Breast epithelium (tissue), 3 donors: ENCODE measurements around the gene DPP9.

ENCODE experiments used
- POLR2A ChIP-seq: fragments of 450-650 bp; IDR thresholded peaks from one replicate; pipeline ENCODE4 v1.6.1; 2016; ENCODE audit warnings: antibody characterized with exemption, mild to moderate bottlenecking, moderate library complexity
- POLR2AphosphoS5 ChIP-seq, 3 donors: sonication (generic); formaldehyde crosslinking; IDR thresholded peaks; one replicate each; pipeline ENCODE4 v1.6.1; 2017; ENCODE audit warnings: antibody characterized with exemption in 3 of 3
- TF ChIP-seq, protein P1 (sequence below), 3 donors: fragments of 450-650 bp; IDR thresholded peaks; one replicate each; pipeline ENCODE4 v1.5.1; 2016 to 2017; ENCODE audit warnings: antibody characterized with exemption in 3 of 3, mild to moderate bottlenecking in 3 of 3, moderate library complexity in 3 of 3

DNA sequence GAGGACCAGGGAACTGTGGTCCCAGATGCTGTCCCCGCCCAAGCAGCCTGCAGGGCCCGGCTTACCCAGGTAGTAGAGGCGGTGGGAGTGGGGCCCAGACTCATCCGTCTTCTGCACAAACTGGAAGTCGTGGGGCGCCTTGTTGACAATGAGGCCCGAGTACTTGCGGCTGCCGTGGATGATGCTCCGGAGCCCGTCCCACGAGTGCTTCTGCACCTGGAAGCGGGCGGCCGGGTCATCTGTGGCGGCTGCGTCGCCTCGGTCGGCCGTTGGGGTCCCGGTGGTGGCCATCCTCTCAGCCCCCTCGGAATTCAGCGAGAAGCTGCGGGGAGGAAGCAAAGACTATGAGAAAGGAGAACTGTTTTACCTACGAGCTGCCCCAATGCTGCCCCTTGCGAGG lies 9.6 kb downstream of the DPP9 start:
- TF ChIP-seq, protein P1, sequence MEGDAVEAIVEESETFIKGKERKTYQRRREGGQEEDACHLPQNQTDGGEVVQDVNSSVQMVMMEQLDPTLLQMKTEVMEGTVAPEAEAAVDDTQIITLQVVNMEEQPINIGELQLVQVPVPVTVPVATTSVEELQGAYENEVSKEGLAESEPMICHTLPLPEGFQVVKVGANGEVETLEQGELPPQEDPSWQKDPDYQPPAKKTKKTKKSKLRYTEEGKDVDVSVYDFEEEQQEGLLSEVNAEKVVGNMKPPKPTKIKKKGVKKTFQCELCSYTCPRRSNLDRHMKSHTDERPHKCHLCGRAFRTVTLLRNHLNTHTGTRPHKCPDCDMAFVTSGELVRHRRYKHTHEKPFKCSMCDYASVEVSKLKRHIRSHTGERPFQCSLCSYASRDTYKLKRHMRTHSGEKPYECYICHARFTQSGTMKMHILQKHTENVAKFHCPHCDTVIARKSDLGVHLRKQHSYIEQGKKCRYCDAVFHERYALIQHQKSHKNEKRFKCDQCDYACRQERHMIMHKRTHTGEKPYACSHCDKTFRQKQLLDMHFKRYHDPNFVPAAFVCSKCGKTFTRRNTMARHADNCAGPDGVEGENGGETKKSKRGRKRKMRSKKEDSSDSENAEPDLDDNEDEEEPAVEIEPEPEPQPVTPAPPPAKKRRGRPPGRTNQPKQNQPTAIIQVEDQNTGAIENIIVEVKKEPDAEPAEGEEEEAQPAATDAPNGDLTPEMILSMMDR (IDR thresholded peaks at IDR 0.05), result no peak
- TF ChIP-seq POLR2AphosphoS5 (IDR thresholded peaks at IDR 0.05), result no peak
- TF ChIP-seq POLR2A, result no peak
